Liver (tissue), 9 donors: Measurements from ENCODE around the gene RNF38. TPM values are rescaled to one million over a fixed set of nuclear protein-coding genes. Genes with fewer than 3 reads are reported as not detected.

Experiments used
- DNase-seq: peaks from one replicate; pipeline ENCODE4 v3.0.0-alpha.2; 2017; ENCODE audit warnings: low spot score
- H3K27ac ChIP-seq, 2 donors: one replicate each; pipeline ENCODE4 v1.7.0; 2013; ENCODE audit warnings: inconsistent platforms in 2 of 2, low read length in 2 of 2, control low read depth in 1 of 2, low read depth in 1 of 2, mild to moderate bottlenecking in 1 of 2
- H3K27me3 ChIP-seq, 4 donors: one replicate each; pipeline versions ENCODE4 v1.6.1 to v1.7.0; 2013; ENCODE audit warnings: low read length in 3 of 4, inconsistent platforms in 1 of 4, mild to moderate bottlenecking in 1 of 4, moderate library complexity in 1 of 4; ENCODE audit not compliant: control insufficient read depth in 4 of 4, insufficient read depth in 4 of 4
- H3K36me3 ChIP-seq, 4 donors: one replicate each; pipeline versions ENCODE4 v1.6.1 to v1.7.0; 2013; ENCODE audit warnings: low read length in 3 of 4, mild to moderate bottlenecking in 3 of 4, low read depth in 1 of 4, moderate library complexity in 1 of 4; ENCODE audit not compliant: control insufficient read depth in 4 of 4, insufficient read depth in 3 of 4
- H3K4me1 ChIP-seq, 4 donors: one replicate each; pipeline versions ENCODE4 v1.6.1 to v1.7.0; 2013; ENCODE audit warnings: low read length in 3 of 4, mild to moderate bottlenecking in 3 of 4, moderate library complexity in 1 of 4; ENCODE audit not compliant: control insufficient read depth in 4 of 4, insufficient read depth in 4 of 4
- H3K4me3 ChIP-seq, 3 donors: one replicate each; pipeline versions ENCODE4 v1.6.1 to v1.7.0; 2013; ENCODE audit warnings: low read length in 3 of 3, control low read depth in 1 of 3, low read depth in 1 of 3, mild to moderate bottlenecking in 1 of 3
- H3K9ac ChIP-seq, 2 donors: one replicate each; pipeline ENCODE4 v1.7.0; 2013; ENCODE audit warnings: low read length in 2 of 2, mild to moderate bottlenecking in 2 of 2, moderate library complexity in 2 of 2, control low read depth in 1 of 2, low read depth in 1 of 2
- H3K9me3 ChIP-seq, 4 donors: one replicate each; pipeline versions ENCODE4 v1.6.1 to v1.7.0; 2013; ENCODE audit warnings: low read length in 3 of 4; ENCODE audit not compliant: control insufficient read depth in 4 of 4
- ATF3 ChIP-seq: IDR thresholded peaks from 2 replicates; pipeline ENCODE4 v1.6.1; 2016; ENCODE audit warnings: antibody characterized with exemption
- CTCF ChIP-seq: fragments of 150-350 bp; IDR thresholded peaks from 2 replicates; pipeline ENCODE4 v1.5.1; 2017; ENCODE audit warnings: improper control_type of control experiment, low read depth, low read length; ENCODE audit not compliant: missing input control
- EGR1 ChIP-seq, 2 donors: IDR thresholded peaks; 2 replicates each; pipeline ENCODE4 v1.6.1; 2016 to 2018; ENCODE audit warnings: antibody characterized with exemption in 2 of 2, low read depth in 2 of 2
- FOXA1 ChIP-seq: IDR thresholded peaks from 2 replicates; pipeline ENCODE4 v1.6.1; 2016; ENCODE audit warnings: antibody characterized with exemption
- FOXA2 ChIP-seq: IDR thresholded peaks from 2 replicates; pipeline ENCODE4 v1.6.1; 2016; ENCODE audit warnings: antibody characterized with exemption
- GABPA ChIP-seq, 2 donors: IDR thresholded peaks in 1 of 2; conservative IDR thresholded peaks in 1 of 2; 2 replicates each; pipeline ENCODE4 v1.6.1; 2016; ENCODE audit warnings: antibody characterized with exemption in 2 of 2, mild to moderate bottlenecking in 1 of 2, moderate library complexity in 1 of 2
- HNF4A ChIP-seq, 2 donors: conservative IDR thresholded peaks; 2 replicates each; pipeline ENCODE4 v1.6.1; 2016; ENCODE audit warnings: antibody characterized with exemption in 2 of 2, mild to moderate bottlenecking in 2 of 2
- HNF4G ChIP-seq: IDR thresholded peaks from 2 replicates; pipeline ENCODE4 v1.6.1; 2016; ENCODE audit warnings: antibody characterized with exemption
- JUND ChIP-seq, 2 donors: IDR thresholded peaks; 2 replicates each; pipeline ENCODE4 v1.6.1; 2016; ENCODE audit warnings: antibody characterized with exemption in 2 of 2
- MAX ChIP-seq: IDR thresholded peaks from 2 replicates; pipeline ENCODE4 v1.6.1; 2016; ENCODE audit warnings: antibody characterized with exemption
- NR2F2 ChIP-seq: IDR thresholded peaks from 2 replicates; pipeline ENCODE4 v1.6.1; 2016; ENCODE audit warnings: antibody characterized with exemption
- RAD21 ChIP-seq, 2 donors: IDR thresholded peaks; 2 replicates each; pipeline ENCODE4 v1.6.1; 2016; ENCODE audit warnings: antibody characterized with exemption in 2 of 2, mild to moderate bottlenecking in 2 of 2
- REST ChIP-seq: IDR thresholded peaks from 2 replicates; pipeline ENCODE4 v1.6.1; 2016; ENCODE audit warnings: antibody characterized with exemption, mild to moderate bottlenecking
- RXRA ChIP-seq, 2 donors: IDR thresholded peaks; 2 replicates each; pipeline ENCODE4 v1.6.1; 2017 to 2018; ENCODE audit warnings: antibody characterized with exemption in 2 of 2, mild to moderate bottlenecking in 1 of 2
- SP1 ChIP-seq: IDR thresholded peaks from 2 replicates; pipeline ENCODE4 v1.6.1; 2018; ENCODE audit warnings: antibody characterized with exemption, mild to moderate bottlenecking
- TAF1 ChIP-seq: conservative IDR thresholded peaks from 2 replicates; pipeline ENCODE4 v1.6.1; 2016; ENCODE audit warnings: antibody characterized with exemption, mild to moderate bottlenecking
- YY1 ChIP-seq: IDR thresholded peaks from 2 replicates; pipeline ENCODE4 v1.6.1; 2016; ENCODE audit warnings: antibody characterized with exemption, mild to moderate bottlenecking
- ZBTB33 ChIP-seq: IDR thresholded peaks from 2 replicates; pipeline ENCODE4 v1.6.1; 2016; ENCODE audit warnings: antibody characterized with exemption
- WGBS: extraction: QIAGEN DNeasy Blood & Tissue Kit; methylation state at CpG from one replicate; pipeline ENCODE4 v1.1.7; 2013; 5-methylcytosine and 5-hydroxymethylcytosine counted together
- polyA plus RNA-seq, 2 donors: library from polyadenylated mRNA; stranded (reverse) in 1 of 2; unstranded in 1 of 2; fragments of 200-250 nt in 1 of 2; fragments of >200 nt in 1 of 2; fragmentation: Nextera tagmentation in 1 of 2; extraction: Ambion mirVana in 1 of 2; gene quantifications; one replicate each; pipeline versions ENCODE4 v1.2.1 to v1.2.3, GENCODE V29; 2013 to 2015
- total RNA-seq, 2 donors: library from RNA; depleted of rRNA; stranded (reverse); fragments of >200 nt; gene quantifications; one replicate each; pipeline ENCODE4 v1.2.3, GENCODE V29; 2014
- donor health status: healthy.
- donor health status: healthy.
- donor health status: healthy.
- donor health status: healthy.
- donor health status: healthy.

Gene RNF38
- total and polyA plus RNA-seq, 4 donors: 3.4 to 16.4 (median 6.9) TPM

GRCh38 chr9:36402536-36402935 is 2.5 kb upstream of the RNF38 start:
- Histone ChIP-seq H3K27ac (no peak overlapping the region), H3K4me3 (no peak overlapping the region), H3K27me3 (no peaks in the 10 kb centered on the region), H3K36me3 (no peaks in the 10 kb centered on the region), H3K9me3 (no peaks in the 10 kb centered on the region), H3K4me1 (peaks cover 0 to 30% (median 24%) of the 10 kb centered on the region in 4 donors), H3K9ac (peak overlapping the region in 1 of 2 donors; percentile 12)
- DNase-seq: no peak
- 73% methylated on average over 3 of the region's 3 CpGs for WGBS
- no peak for TF ChIP-seq CTCF
- no peak for TF ChIP-seq FOXA1
- no peak for TF ChIP-seq HNF4G
- no peak for TF ChIP-seq HNF4A (conservative IDR thresholded peaks at IDR 0.05)
- TF ChIP-seq RAD21 (IDR thresholded peaks at IDR 0.05): no peak
- TF ChIP-seq ATF3: no peak
- no peak for TF ChIP-seq REST
- TF ChIP-seq EGR1 (IDR thresholded peaks at IDR 0.05; ENCODE audit: low read depth in 2 of 2): no peak
- no peak for TF ChIP-seq RXRA (IDR thresholded peaks at IDR 0.05)
- TF ChIP-seq NR2F2: no peak
- TF ChIP-seq GABPA (IDR thresholded peaks at IDR 0.05 in 1 of 2, conservative IDR thresholded peaks at IDR 0.05 in 1 of 2): no peak
- TF ChIP-seq SP1: no peak
- no peak for TF ChIP-seq TAF1
- no peak for TF ChIP-seq JUND (IDR thresholded peaks at IDR 0.05)
- no peak for TF ChIP-seq ZBTB33
- TF ChIP-seq FOXA2: no peak

- Histone ChIP-seq H3K9ac (peak overlapping the region in 1 of 2 donors; percentile 12), H3K9me3 (no peaks in the 10 kb centered on the region), H3K27ac (peak overlapping the region; percentile 75 to 90), H3K4me3 (no peak overlapping the region), H3K36me3 (no peaks in the 10 kb centered on the region), H3K27me3 (no peaks in the 10 kb centered on the region), H3K4me1 (peaks cover 0 to 24% (median 19%) of the 10 kb centered on the region in 4 donors)
- DNase-seq: no peak
- TF ChIP-seq NR2F2: no peak
- peak; percentile 64 for TF ChIP-seq SP1
- TF ChIP-seq MAX: no peak
- TF ChIP-seq ZBTB33: no peak
- TF ChIP-seq REST: no peak
- peak; percentile 60 to 74 for TF ChIP-seq HNF4A (conservative IDR thresholded peaks at IDR 0.05)
- TF ChIP-seq RAD21 (IDR thresholded peaks at IDR 0.05): peak in 1 of 2 donors; percentile 6
- no peak for TF ChIP-seq YY1
- peak in 1 of 2 donors; percentile 26 for TF ChIP-seq RXRA (IDR thresholded peaks at IDR 0.05)
- no peak for TF ChIP-seq FOXA1
- peak in 1 of 2 donors; percentile 25 for TF ChIP-seq JUND (IDR thresholded peaks at IDR 0.05)
- WGBS: 71% methylated on average over 3 of the region's 3 CpGs
Measured at GRCh38 chr9:36401897-36402480, 1.9 kb upstream of the RNF38 start.
